SH-SY5Y (cell line): ENCODE data around the gene MMP7.

Source experiments
- GATA2 ChIP-seq: IDR thresholded peaks from 2 replicates; pipeline ENCODE4 v1.6.1; 2011; ENCODE audit warnings: mild to moderate bottlenecking, low read depth, low read length
- GATA3 ChIP-seq: IDR thresholded peaks from 2 replicates; pipeline ENCODE4 v1.6.1; 2011; ENCODE audit warnings: low read depth, mild to moderate bottlenecking, low read length, moderate library complexity

DNA sequence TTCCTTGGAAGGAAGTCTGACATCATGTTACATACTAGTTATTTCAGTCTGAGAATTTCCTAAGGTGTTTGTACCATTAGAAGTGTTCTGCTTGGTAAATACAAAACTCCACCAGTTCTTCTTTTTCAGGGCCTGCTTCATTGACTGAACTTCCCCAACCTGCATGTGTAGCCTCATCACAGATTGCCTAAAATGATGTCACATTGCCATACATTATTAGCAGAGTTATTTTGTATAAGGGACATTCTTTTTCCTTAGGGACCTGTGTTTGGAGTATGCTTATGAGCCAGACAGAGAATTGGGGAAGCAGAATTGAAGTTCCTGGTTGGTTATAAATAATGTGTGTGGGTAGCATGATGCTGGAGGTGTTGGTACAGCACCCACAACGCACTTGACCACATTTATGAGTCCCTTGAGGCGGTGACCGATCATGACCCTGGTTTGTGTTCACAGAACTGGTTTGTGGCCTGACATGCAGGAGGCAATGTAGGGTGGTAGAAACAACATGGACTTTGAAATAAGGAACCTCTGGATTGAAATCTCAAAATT is 16.4 kb upstream of the MMP7 start:
- no peak for TF ChIP-seq GATA3
- no peak for TF ChIP-seq GATA2
